KMS-11 (cell line): ENCODE data around the gene GPS1.

Experiments used
- H2AFZ ChIP-seq: fragments of 200-600 bp; sonication (generic); 2 replicates; pipeline ENCODE4 v1.6.1; 2016; ENCODE audit warnings: antibody characterized with exemption, mixed run types, low read depth
- H3K27ac ChIP-seq: fragments of 200-600 bp; sonication (generic); 2 replicates; pipeline ENCODE4 v1.6.1; 2016; ENCODE audit warnings: mild to moderate bottlenecking, mixed run types
- H3K27me3 ChIP-seq: fragments of 200-600 bp; sonication (generic); 2 replicates; pipeline ENCODE4 v1.6.1; 2017; ENCODE audit warnings: mild to moderate bottlenecking, low read depth, mixed run types, moderate library complexity; ENCODE audit not compliant: insufficient read depth
- H3K36me3 ChIP-seq: fragments of 200-600 bp; sonication (generic); 2 replicates; pipeline ENCODE4 v1.6.1; 2017; ENCODE audit warnings: mild to moderate bottlenecking, mixed run types; ENCODE audit not compliant: insufficient read depth
- H3K4me1 ChIP-seq: fragments of 200-600 bp; sonication (generic); 2 replicates; pipeline ENCODE4 v1.6.1; 2016; ENCODE audit warnings: mild to moderate bottlenecking, low read depth, mixed run types; ENCODE audit not compliant: poor library complexity, severe bottlenecking
- H3K4me2 ChIP-seq: fragments of 200-600 bp; sonication (generic); 2 replicates; pipeline ENCODE4 v1.7.0; 2016; ENCODE audit warnings: mild to moderate bottlenecking, mixed run types
- H3K4me3 ChIP-seq: fragments of 200-600 bp; sonication (generic); IDR thresholded peaks from 2 replicates; pipeline ENCODE4 v1.6.1; 2017; ENCODE audit warnings: low read depth, low read length, mixed read lengths; ENCODE audit not compliant: insufficient read depth
- H3K79me2 ChIP-seq: fragments of 200-600 bp; sonication (generic); 2 replicates; pipeline ENCODE4 v1.6.1; 2016; ENCODE audit warnings: low read depth, mixed run types; ENCODE audit not compliant: insufficient read depth
- H3K9ac ChIP-seq: fragments of 200-600 bp; sonication (generic); 2 replicates; pipeline ENCODE4 v1.6.1; 2016; ENCODE audit warnings: mild to moderate bottlenecking, mixed run types
- H4K20me1 ChIP-seq: fragments of 200-600 bp; sonication (generic); 2 replicates; pipeline ENCODE4 v1.6.1; 2016; ENCODE audit warnings: mild to moderate bottlenecking, mixed run types; ENCODE audit not compliant: insufficient read depth
- CTCF ChIP-seq: fragments of 200-600 bp; sonication (generic); conservative IDR thresholded peaks from 2 replicates; pipeline ENCODE4 v1.6.1; 2017; ENCODE audit warnings: low read depth, mild to moderate bottlenecking, antibody characterized with exemption, low read length, moderate library complexity, mixed read lengths

The GPS1 gene

GRCh38 chr17:82021900-82022309 is 29.8 kb upstream of the GPS1 start:
- Histone ChIP-seq H3K4me1 (peaks cover 6% of the 10 kb centered on the region), H4K20me1 (no peaks in the 10 kb centered on the region), H3K27ac (peak overlapping the region; percentile 26; the same call in 1 of the 2 replicates), H3K27me3 (no peaks in the 10 kb centered on the region), H3K79me2 (peaks cover 6% of the 10 kb centered on the region; the same call in 1 of the 2 replicates), H3K4me3 (no peak overlapping the region), H3K9ac (peak overlapping the region; percentile 75), H2AFZ (peak overlapping the region; percentile 80; the same call in 1 of the 2 replicates), H3K36me3 (no peaks in the 10 kb centered on the region), H3K4me2 (peak overlapping the region; percentile 56)
- no peak for TF ChIP-seq CTCF

GRCh38 chr17:82022310-82022980 is 29.3 kb upstream of the GPS1 start, which contains the start of gene CENPX:
Gene CENPX (minus strand): TSS chr17:82022878. CDS start chr17:82022861, 17 bp downstream.
- no peak for TF ChIP-seq CTCF
- Histone ChIP-seq H3K4me1 (peaks cover 6% of the 10 kb centered on the region), H3K9ac (peak within 1 kb of the TSS; percentile 75), H3K79me2 (peaks cover 6% of the 10 kb centered on the region; the same call in 1 of the 2 replicates), H2AFZ (peak within 1 kb of the TSS; percentile 80), H3K36me3 (no peaks in the 10 kb centered on the region), H3K27me3 (no peaks in the 10 kb centered on the region), H4K20me1 (no peaks in the 10 kb centered on the region), H3K4me2 (peak within 1 kb of the TSS; percentile 84), H3K27ac (peak within 1 kb of the TSS; percentile 26), H3K4me3 (peak within 1 kb of the TSS; percentile 22)

GRCh38 chr17:82022981-82023446 is 28.7 kb upstream of the GPS1 start, which contains the start of gene LRRC45:
Gene LRRC45 (plus strand): TSS chr17:82023305. CDS start chr17:82023644, 339 bp downstream.
- peak within 1 kb of the TSS; percentile 22 for H3K4me3 ChIP-seq
- no peaks in the 10 kb centered on the region for H3K36me3 ChIP-seq
- peak within 1 kb of the TSS; percentile 80 for H2AFZ ChIP-seq
- H3K4me1 ChIP-seq = peaks cover 6% of the 10 kb centered on the region
- H4K20me1 ChIP-seq = no peaks in the 10 kb centered on the region
- H3K9ac ChIP-seq = peak within 1 kb of the TSS; percentile 75
- no peak for TF ChIP-seq CTCF
- H3K27me3 ChIP-seq = no peaks in the 10 kb centered on the region
- peaks cover 6% of the 10 kb centered on the region; the same call in 1 of the 2 replicates for H3K79me2 ChIP-seq
- H3K4me2 ChIP-seq = peak within 1 kb of the TSS; percentile 84
- H3K27ac ChIP-seq = peak within 1 kb of the TSS; percentile 26

GRCh38 chr17:82023447-82024241 is 28.1 kb upstream of the GPS1 start:
- Histone ChIP-seq H3K4me1 (peaks cover 6% of the 10 kb centered on the region), H3K79me2 (peaks cover 6% of the 10 kb centered on the region; the same call in 1 of the 2 replicates), H4K20me1 (no peaks in the 10 kb centered on the region), H3K27me3 (no peaks in the 10 kb centered on the region), H3K4me2 (peak overlapping the region; percentile 84), H3K36me3 (no peaks in the 10 kb centered on the region), H3K4me3 (peak overlapping the region; percentile 22), H2AFZ (peak overlapping the region; percentile 76), H3K27ac (no peak overlapping the region), H3K9ac (peak overlapping the region; percentile 64)
- no peak for TF ChIP-seq CTCF
